Measurements from ENCODE around the gene ZDHHC1.

ZDHHC1 gene, protein sequence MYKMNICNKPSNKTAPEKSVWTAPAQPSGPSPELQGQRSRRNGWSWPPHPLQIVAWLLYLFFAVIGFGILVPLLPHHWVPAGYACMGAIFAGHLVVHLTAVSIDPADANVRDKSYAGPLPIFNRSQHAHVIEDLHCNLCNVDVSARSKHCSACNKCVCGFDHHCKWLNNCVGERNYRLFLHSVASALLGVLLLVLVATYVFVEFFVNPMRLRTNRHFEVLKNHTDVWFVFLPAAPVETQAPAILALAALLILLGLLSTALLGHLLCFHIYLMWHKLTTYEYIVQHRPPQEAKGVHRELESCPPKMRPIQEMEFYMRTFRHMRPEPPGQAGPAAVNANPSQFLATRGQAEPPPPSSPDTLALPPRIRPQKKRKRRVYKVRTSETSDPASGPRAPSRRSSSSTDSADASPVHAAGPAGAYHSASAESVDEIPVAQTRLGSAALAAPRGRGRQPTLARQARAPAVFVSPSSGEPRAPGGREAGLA

GRCh38 chr16:67415872-67416793, at the start of gene ZDHHC1:
Gene ZDHHC1 (minus strand): TSS chr16:67416477. CDS start chr16:67407775, 8,702 bp downstream.
- DNase-seq: no peak

DNA sequence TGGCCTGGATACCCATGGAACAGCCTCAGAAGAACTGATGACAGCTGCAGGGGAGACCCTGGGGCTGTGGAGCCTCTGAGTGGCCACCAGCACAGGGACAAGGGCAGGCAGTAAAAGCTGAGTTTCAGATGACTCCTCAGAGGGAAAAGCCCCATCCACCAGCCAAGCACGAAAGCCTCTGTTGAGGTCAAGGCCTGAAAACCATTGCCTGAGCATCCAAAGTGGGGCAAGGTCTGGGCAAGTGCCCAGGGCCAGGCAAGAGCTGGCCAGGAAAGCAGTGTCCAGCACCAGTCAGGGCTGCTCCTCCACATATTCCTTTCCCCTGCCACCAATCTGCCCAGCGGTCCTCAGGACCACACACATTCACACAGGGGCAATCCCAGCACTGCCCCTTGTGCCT, 48.3 kb upstream of the ZDHHC1 start:
- no peak for DNase-seq

GRCh38 chr16:67463691-67464090, 47.4 kb upstream of the ZDHHC1 start:
- no peak for DNase-seq

- no peak for DNase-seq
These were observed 46.8 kb upstream of the ZDHHC1 start for GRCh38 chr16:67463059-67463458.

GRCh38 chr16:67462279-67462655, 46.0 kb upstream of the ZDHHC1 start:
- DNase-seq: no peak

DNA sequence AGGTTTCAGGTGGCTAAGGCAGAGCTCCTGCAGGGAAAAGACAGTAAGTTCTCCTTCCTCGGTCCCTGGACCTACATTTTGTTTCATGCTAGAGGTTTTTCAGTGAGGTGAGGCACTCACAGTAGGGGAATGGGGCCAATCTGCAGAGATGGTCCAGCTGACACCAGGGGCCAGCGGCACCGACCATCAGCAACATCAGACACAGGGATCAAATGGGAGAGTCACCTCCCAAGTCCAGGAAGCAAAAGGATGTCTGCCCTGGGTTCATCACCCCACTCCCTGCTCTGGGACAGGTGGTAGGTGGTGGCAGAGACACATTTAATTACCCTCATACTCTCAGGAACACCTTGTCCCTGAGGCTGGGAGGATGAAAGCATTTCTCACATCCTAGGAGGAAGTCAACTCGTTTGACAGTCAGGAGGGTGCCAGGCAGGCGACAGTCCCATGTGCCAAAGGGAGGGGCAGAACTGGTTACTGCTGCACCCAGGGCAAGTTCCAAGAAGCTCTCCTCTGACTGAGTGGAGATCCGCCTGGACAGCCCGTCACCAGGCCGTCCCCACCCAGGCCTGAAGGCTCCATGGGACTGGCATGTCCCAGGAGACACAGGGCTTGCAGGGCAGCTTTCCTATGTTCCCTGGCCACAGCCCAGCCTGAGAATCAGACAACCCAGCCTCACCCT, 45.5 kb upstream of the ZDHHC1 start:
- no peak for DNase-seq

- no peak for DNase-seq
These were observed 44.7 kb upstream of the ZDHHC1 start for GRCh38 chr16:67460961-67461360.

DNA sequence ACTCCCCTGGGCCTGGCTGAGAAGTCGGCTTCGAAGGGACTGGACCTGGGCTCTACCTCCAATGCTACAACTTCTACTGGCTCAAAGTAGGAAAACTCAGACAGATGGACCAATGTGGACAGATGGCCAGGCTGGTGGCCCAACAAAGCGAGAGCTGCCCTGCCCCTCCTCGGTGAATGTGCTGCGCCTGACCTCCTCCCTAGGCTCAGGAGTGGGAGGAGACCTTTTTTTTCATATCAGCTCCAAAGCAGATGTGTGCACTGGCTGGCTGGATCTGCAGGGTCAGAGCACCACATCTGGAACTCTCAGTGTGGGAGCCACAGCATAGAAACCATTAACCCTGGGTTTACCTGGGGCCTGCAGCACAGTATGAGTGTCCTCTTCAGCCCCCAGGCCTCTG, 43.9 kb upstream of the ZDHHC1 start:
- no peak for DNase-seq

DNA sequence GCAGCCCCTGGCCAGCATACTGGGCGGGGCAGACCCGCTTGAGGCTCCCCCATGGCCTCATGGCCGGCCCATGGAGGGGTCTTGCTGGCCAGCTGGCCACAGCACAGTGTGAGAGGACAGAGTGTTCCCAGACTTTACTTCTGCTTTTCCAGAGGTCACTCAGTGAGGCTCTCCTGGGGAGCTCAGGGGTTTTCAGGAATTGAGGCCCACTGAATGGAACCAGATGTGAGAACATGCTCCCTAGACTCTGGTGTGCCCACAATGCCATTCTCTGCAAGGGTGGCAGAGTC, 43.5 kb upstream of the ZDHHC1 start:
- no peak for DNase-seq

DNA sequence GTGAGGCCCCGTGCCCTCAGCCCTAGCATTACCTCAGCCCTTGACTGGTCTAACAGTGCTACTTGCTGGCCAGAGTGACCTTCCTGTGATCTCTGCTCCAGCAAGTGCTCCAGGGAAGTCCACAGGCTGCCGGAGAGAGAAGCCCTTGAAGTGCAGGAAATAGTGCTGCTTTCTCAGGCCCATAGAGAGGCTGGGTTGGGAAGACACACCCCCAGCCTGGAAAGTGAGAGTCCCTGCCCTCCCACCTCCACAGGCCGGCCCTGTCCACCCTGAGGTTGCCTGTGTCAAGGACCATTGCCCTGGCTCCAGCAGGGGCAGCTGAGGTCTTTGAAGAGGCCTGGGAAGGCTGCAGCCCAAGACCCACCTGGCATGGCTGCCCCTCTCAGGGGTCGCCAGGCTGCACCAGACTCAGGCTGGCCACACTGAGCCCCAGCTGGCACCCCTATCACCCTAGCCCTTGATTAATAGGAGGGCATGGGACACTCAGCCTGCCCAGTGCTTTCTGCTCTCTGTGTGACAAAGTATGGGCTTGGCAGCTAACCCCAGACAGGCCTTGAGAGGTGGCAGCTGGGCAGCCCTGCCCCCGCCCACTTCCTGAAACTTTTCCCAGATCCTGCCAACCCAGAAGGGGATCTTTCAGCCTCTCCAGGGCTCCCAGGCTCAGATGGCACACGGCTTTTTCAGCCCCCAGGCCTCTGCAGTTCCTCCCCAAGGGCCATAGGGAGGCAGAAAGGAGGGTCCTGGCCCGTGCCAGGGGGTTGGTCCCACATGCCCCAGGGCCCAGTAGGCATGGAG, 43.0 kb upstream of the ZDHHC1 start:
- DNase-seq: no peak

- DNase-seq: no peak
These were observed 41.9 kb upstream of the ZDHHC1 start for GRCh38 chr16:67458121-67458641.

GRCh38 chr16:67457611-67458010, 41.3 kb upstream of the ZDHHC1 start:
- no peak for DNase-seq

GRCh38 chr16:67456391-67457081, 40.3 kb upstream of the ZDHHC1 start:
- no peak for DNase-seq

DNA sequence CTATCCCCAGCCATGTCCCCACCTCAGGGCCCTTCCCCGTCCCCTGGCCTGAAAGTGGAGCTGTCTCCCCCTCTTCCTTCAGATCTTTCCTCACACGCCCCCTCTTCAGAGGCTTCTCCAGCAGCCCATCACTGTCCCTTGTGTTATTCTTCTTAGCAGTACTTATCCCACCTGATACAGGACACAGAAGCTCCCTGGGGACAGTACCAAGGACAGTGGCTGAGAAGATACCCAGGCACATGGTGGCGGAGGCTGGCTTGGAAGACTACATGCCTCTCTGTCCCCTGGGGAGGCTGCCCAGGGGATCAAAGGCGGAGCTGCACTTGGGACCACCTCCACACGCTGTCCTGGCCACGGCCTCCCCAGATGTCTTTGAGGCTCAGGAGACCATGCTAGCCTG, 38.6 kb upstream of the ZDHHC1 start:
- DNase-seq: no peak

DNA sequence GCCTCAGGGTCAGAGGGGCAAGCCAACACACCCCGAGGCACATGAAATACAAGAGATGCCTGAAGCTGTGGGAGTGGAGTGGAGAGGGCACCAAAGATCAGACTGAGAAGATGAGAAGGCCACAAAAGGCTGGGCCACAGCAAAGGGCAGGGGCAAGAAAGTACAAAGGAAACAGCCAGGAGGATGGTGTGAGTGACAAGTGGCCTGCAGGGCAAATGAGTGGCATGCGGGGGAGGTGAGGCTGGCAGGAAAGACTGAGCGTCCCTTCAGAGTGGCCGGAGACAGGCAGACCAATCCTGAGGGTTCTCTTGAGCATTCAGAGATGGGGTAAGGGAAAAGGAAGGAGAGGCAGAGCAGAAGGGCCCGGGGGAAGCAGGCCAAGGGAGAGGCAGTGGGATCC, 37.8 kb upstream of the ZDHHC1 start:
- DNase-seq: no peak

DNA sequence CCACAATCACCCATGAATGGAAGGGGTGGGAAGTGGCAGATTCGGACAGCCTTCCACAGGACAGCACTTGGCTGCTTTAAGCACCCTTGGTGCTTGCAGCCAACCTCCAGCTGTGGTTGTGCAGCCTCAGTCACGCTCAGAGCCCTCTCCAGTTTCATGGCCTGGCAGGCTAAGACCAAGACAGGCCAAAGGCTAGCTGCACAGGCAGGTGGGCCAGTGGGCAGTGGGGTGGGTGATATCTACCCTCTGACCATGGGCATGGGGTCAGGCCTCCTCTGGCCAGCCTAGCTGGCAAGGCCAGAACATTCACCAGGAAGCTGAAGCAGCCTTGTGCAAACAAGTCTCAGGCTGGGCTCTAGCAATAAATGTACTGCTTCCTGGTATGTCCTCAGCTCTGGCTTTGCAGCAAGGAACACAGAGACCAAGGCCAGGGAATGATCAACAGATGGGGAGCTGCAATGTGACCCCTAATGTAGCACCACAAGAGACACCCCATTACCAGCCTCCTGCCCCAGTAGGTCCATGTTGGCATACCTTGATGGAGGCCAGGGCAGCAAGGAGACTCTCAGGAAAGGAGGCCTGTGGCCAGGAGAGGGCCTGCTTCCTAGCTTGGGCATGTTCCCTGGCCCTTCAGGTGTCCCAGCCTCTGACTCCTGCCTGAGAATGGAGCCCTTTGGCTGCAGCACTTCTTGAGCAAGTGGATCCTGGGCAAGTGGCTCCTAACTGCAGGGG, 35.6 kb upstream of the ZDHHC1 start:
- no peak for DNase-seq

DNA sequence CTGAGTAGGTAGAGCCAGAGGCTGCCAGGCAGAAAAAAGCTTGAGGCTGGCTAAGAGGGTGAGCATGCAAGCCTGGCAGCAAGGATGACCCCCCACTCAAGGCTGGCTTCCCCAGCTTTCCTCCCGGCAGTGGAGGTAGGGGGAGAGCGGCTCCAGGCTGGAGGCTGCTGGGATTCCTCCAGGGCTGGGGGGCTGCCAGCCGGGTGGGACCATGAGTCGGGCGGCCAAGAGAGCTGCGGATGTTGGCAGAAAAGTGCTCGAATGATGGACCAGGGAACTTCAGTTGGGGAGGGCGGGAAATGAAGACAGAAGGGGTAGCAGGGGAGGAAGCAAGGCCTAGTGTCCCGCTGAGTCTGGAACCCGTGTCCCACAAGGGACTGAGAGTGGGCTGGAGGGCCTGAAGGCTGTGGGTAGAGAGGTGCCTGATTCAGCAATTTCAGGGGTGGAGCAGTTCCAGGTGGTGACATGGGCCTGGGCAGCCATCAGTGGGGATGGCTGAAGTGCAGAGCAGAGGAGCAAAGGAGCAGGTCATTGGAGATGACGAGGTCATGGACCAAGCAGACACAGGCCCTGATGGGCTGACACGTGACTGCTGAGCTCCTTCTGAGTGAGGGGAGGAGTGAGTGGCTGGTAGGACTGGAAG, 34.9 kb upstream of the ZDHHC1 start:
- DNase-seq: no peak

DNA sequence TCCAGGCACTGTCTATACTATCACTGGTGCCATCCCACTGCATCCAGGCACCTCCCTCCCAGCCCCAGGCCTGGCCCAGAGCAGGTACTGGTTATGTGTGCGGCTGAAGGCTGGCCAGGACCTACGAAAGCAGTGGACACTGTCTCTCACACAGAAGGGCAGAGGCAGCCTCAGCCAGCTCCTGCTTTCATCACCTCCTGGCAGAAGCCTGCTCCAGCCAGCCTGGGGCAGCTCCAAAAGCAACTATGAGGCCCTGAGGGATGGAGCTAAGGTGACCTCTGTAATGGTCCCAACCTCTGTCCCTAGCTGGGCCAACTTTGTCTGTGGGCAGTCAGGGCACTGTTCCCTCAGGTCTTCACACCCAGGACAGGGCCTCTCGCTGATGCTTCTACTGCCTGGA, 33.5 kb upstream of the ZDHHC1 start:
- DNase-seq: no peak

- DNase-seq: no peak
These were observed 33.1 kb upstream of the ZDHHC1 start for GRCh38 chr16:67449336-67449735.

DNA sequence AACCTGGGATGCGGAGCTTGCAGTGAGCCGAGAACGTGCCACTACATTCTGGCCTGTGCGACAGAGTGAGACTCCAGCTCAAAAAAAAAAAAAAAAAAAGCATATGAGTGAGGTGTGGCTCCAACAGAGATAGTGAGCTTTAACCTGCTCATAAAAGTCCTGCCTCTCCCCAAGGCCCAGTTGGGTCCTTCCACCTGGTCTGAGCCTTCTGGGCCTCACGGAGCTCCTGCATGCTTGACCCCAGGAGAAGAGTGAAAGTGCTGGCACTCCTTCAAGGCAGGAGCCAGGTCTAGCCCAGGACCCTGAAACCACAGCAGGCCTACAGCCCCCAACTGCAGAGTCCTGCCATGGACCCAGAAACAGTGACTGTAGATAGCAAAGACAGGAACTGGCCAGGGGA, 32.3 kb upstream of the ZDHHC1 start:
- DNase-seq: no peak
